ENCODE measurements around the gene ZNF587.
"Not testable (repeated sequence)": the region's sequence is repeated elsewhere in the genome, so short reads cannot be mapped to it uniquely, and the experiment has no call there.

ZNF587 gene

DNA sequence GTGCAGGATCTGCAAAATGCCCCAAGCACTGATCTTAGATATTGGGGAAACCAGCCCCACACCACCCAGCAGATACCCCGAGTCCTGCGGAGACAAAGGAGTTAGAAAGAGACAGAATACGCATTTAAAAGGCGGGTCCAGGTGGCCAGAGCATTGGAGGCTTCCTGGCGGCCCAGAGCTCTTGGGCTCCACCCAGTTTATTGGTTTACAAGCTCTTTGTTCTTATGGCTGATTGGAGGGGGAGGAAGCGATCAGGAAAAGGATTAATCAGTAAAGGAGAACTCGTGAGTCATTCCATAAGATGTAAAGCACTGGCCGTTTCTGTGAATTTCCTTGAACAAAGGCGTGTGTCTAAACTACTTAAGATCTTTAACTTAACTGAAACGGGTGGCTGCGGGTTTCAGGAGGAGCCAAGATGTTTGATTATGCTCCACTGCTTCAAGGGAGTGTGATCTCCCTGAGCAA, 926 bp downstream of the ZNF587 start:
- Histone ChIP-seq H3K36me3 (ENCODE audit: control insufficient read depth, insufficient read depth, low read length) (no peaks in the 10 kb centered on the region), H3K9me3 (ENCODE audit: control insufficient read depth, insufficient read depth, low read length) (no peaks in the 10 kb centered on the region), H3K4me3 (ENCODE audit: low read length) (peak overlapping the region; percentile 53; the same call in 1 of the 2 replicates), H3K27ac (ENCODE audit: low read length) (no peak overlapping the region), H3K27me3 (ENCODE audit: control insufficient read depth, insufficient read depth, low read length) (no peaks in the 10 kb centered on the region), H3K4me1 (ENCODE audit: control insufficient read depth, insufficient read depth, low read length) (no peaks in the 10 kb centered on the region)
- WGBS (ENCODE audit: insufficient coverage, insufficient read length), result no CpG with 5 or more reads among the region's 11 CpGs
- no peak for DNase-seq (ENCODE audit: low read depth, low spot score)

DNA sequence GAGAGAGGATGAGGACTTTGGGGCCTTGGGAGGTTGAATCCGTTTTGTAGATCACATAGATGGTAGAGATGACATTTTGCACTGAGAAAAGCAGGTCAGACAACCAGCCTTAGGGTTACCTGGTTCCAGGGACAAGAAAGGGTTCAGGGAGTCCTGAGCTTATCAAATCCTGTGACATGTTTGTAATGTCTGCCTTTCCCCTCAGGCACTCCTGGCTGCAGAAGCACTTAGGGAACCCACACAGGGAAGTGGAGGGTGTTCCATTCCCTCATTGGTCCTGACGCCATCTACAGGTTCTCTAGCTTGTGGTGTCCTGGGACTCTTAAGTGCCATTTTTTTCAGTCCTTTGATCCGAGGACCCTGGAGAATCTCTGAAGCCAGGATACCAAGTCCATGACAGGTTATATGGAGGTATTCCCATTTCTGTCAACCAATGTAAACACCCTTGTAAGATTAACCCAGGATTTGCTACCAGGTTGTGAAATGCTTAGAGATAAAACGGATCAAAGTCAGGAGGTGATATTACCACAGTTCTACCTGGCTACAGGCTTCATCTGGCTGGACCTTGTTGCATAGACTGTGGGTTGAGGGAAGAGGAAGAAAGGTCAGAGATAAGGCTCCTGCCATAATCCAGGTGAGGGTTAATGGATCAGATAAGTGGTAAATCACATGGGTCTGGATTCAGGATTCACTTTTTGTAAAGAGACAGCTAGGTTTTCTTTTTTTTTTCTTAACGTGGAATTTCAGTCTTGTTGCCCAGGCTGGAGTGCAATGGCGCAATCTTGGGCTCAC, 2.3 kb downstream of the ZNF587 start:
- not testable (repeated sequence) for H3K4me3 ChIP-seq (ENCODE audit: low read length); H3K9me3 ChIP-seq (ENCODE audit: control insufficient read depth, insufficient read depth, low read length); H3K36me3 ChIP-seq (ENCODE audit: control insufficient read depth, insufficient read depth, low read length); H3K27ac ChIP-seq (ENCODE audit: low read length); DNase-seq (ENCODE audit: low read depth, low spot score); H3K4me1 ChIP-seq (ENCODE audit: control insufficient read depth, insufficient read depth, low read length); H3K27me3 ChIP-seq (ENCODE audit: control insufficient read depth, insufficient read depth, low read length)
- whole genome bisulfite sequencing (ENCODE audit: insufficient coverage, insufficient read length), result no CpG with 5 or more reads among the region's 6 CpGs

DNA sequence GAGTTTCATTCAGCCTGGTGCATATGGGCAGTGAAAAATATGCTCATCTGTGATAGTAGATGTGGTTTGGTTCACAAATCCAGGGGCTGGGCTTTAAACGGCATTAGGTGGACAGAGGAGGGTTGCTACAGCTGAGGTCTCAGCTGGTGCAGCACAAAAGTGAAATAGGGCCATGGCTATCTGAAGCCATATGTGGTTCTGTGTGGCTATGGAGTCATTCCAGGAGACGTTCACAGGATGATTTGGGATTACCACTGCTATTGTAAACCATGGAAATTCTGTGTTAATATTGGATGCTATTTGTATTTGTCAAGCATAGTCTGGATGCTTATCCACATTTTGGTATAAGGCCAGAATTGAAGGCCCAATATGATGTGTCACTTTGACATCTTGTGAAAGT, 4.5 kb downstream of the ZNF587 start:
- H3K27me3 ChIP-seq (ENCODE audit: control insufficient read depth, insufficient read depth, low read length); H3K9me3 ChIP-seq (ENCODE audit: control insufficient read depth, insufficient read depth, low read length); H3K4me3 ChIP-seq (ENCODE audit: low read length); H3K36me3 ChIP-seq (ENCODE audit: control insufficient read depth, insufficient read depth, low read length); DNase-seq (ENCODE audit: low read depth, low spot score); H3K4me1 ChIP-seq (ENCODE audit: control insufficient read depth, insufficient read depth, low read length); H3K27ac ChIP-seq (ENCODE audit: low read length): not testable (repeated sequence)
- WGBS (ENCODE audit: insufficient coverage, insufficient read length), result no CpG with 5 or more reads among the region's 2 CpGs

DNA sequence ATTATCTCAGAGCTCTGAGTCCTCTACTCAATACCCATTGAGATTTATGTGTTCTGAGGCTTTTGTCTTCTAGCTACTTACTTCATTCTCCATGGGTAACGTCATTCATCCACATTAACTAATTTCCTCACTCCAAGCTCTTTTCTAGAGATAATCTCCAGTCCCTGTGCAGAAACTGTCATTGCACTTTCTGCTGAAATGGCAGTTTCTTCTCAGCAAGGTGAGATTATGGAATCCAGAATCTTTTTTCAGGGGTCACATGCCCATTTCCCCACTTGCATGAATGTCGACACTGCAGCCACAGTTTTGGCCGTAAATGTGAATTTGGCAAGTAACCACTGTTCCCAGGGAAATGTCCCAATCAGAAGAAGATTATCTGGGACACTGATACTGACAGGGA, 12.7 kb downstream of the ZNF587 start:
- H3K27ac ChIP-seq (ENCODE audit: low read length); DNase-seq (ENCODE audit: low read depth, low spot score); H3K4me1 ChIP-seq (ENCODE audit: control insufficient read depth, insufficient read depth, low read length); H3K27me3 ChIP-seq (ENCODE audit: control insufficient read depth, insufficient read depth, low read length); H3K9me3 ChIP-seq (ENCODE audit: control insufficient read depth, insufficient read depth, low read length); H3K4me3 ChIP-seq (ENCODE audit: low read length): not testable (repeated sequence)
- no CpG with 5 or more reads among the region's 3 CpGs for WGBS (ENCODE audit: insufficient coverage, insufficient read length)
- H3K36me3 ChIP-seq (ENCODE audit: control insufficient read depth, insufficient read depth, low read length), result peaks cover 10% of the 10 kb centered on the region; the same call in 1 of the 2 replicates

DNA sequence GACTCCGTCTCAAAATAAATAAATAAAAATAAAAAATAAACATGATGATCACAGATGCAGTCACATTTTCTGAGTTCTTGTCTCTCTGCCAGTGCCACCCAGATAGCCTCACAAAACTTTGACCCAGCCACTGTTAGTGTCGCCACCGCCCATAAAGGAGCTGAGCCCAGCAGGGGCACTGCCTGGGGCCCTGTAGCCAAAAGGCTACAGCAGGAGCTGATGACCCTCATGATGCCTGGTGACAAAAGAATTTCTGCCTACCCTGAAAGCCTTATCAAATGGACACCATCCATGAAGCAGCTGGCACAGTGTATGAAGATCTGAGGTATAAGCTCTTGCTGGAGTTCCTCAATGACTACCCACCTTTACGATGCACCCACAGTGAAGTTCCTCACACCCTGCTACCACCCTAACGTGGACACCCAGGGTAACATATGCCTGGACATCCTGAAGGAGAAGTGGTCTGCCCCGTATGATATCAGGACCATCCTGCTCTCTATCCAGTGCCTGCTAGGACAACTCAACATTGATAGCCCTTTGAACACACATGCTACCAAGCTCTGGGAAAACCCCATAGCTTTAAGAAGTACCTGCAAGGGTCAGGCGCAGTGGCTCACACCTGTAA, 18.3 kb downstream of the ZNF587 start:
- Histone ChIP-seq H3K36me3 (ENCODE audit: control insufficient read depth, insufficient read depth, low read length) (peaks cover 12% of the 10 kb centered on the region; the same call in 1 of the 2 replicates), H3K4me3 (ENCODE audit: low read length) (no peak overlapping the region)
- WGBS (ENCODE audit: insufficient coverage, insufficient read length), result no CpG with 5 or more reads among the region's 7 CpGs

DNA sequence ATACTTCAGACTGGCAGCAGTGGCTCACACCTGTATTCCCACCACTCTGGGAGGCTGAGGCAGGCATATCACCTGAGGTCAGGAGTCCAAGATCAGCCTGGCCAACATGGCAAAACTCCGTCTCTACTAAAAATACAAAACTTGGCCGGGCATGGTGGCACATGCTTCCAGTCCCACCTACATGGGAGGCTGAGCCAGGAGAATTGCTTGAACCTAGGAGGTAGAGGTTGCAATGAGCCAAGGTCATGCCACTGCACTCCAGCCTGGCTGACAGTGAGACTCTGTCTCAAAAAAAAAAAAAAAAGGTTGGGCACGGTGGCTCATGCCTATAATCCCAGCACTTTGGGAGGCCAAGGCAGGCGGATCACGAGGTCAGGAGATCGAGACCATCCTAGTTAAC, 20.0 kb downstream of the ZNF587 start:
- H3K27ac ChIP-seq (ENCODE audit: low read length); H3K9me3 ChIP-seq (ENCODE audit: control insufficient read depth, insufficient read depth, low read length); H3K4me3 ChIP-seq (ENCODE audit: low read length); H3K4me1 ChIP-seq (ENCODE audit: control insufficient read depth, insufficient read depth, low read length); H3K27me3 ChIP-seq (ENCODE audit: control insufficient read depth, insufficient read depth, low read length); DNase-seq (ENCODE audit: low read depth, low spot score): not testable (repeated sequence)
- H3K36me3 ChIP-seq (ENCODE audit: control insufficient read depth, insufficient read depth, low read length), result peaks cover 25% of the 10 kb centered on the region
- no CpG with 5 or more reads among the region's 6 CpGs for WGBS (ENCODE audit: insufficient coverage, insufficient read length)

More for the DNA sequence above, 18.3 kb downstream of the ZNF587 start:
- Histone ChIP-seq H3K27ac (ENCODE audit: low read length) (no peak overlapping the region), H3K27me3 (ENCODE audit: control insufficient read depth, insufficient read depth, low read length) (no peaks in the 10 kb centered on the region), H3K4me1 (ENCODE audit: control insufficient read depth, insufficient read depth, low read length) (no peaks in the 10 kb centered on the region), H3K9me3 (ENCODE audit: control insufficient read depth, insufficient read depth, low read length) (peaks cover 1% of the 10 kb centered on the region)
- no peak for DNase-seq (ENCODE audit: low read depth, low spot score)

DNA sequence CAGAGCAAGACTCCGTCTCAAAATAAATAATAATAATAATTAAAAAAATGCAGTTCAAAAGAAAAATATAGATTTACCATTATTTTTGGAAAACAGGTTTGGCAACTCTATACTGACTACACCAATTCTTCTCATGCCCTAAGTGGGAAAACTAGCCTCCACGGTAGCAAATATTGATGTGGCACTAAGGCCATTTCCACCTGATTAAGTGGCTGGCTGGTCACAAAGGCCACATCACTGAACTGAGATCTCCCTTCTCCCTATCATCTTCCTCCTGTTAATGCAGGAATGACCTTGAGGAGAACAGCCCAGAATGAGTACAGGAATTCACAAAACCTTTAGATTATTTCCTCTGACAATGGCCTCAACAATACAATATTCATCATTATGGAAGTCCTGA, 20.6 kb downstream of the ZNF587 start:
- Histone ChIP-seq H3K27me3 (ENCODE audit: control insufficient read depth, insufficient read depth, low read length) (no peaks in the 10 kb centered on the region), H3K9me3 (ENCODE audit: control insufficient read depth, insufficient read depth, low read length) (peaks cover 3% of the 10 kb centered on the region), H3K27ac (ENCODE audit: low read length) (no peak overlapping the region), H3K4me1 (ENCODE audit: control insufficient read depth, insufficient read depth, low read length) (no peaks in the 10 kb centered on the region), H3K4me3 (ENCODE audit: low read length) (no peak overlapping the region), H3K36me3 (ENCODE audit: control insufficient read depth, insufficient read depth, low read length) (peaks cover 26% of the 10 kb centered on the region)
- no peak for DNase-seq (ENCODE audit: low read depth, low spot score)
- WGBS (ENCODE audit: insufficient coverage, insufficient read length), result no CpG with 5 or more reads among the region's 2 CpGs

DNA sequence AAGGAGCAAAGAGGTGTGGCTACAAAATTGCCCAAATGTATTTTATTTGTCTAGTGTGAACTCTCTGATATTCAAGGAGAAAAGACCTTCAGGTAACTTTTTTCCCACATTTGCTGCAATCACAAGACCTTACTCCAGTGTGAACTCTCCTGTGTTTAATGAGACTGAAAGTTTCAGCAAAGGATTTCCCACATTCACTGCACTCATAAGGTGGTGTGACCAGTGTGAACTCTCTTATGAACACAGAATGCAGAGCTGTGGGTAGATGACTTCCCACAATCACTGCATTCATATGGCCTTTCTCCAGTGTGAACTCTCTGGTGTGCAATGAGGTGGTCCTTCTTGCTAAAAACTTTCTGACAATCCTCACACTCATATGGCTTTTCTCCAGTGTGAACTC, 22.8 kb downstream of the ZNF587 start:
- H3K36me3 ChIP-seq (ENCODE audit: control insufficient read depth, insufficient read depth, low read length), result peaks cover 35% of the 10 kb centered on the region
- H3K27me3 ChIP-seq (ENCODE audit: control insufficient read depth, insufficient read depth, low read length), result no peaks in the 10 kb centered on the region
- H3K4me3 ChIP-seq (ENCODE audit: low read length), result no peak overlapping the region
- no peak overlapping the region for H3K27ac ChIP-seq (ENCODE audit: low read length)
- peaks cover 3% of the 10 kb centered on the region for H3K9me3 ChIP-seq (ENCODE audit: control insufficient read depth, insufficient read depth, low read length)
- no peak for DNase-seq (ENCODE audit: low read depth, low spot score)
- no peaks in the 10 kb centered on the region for H3K4me1 ChIP-seq (ENCODE audit: control insufficient read depth, insufficient read depth, low read length)

DNA sequence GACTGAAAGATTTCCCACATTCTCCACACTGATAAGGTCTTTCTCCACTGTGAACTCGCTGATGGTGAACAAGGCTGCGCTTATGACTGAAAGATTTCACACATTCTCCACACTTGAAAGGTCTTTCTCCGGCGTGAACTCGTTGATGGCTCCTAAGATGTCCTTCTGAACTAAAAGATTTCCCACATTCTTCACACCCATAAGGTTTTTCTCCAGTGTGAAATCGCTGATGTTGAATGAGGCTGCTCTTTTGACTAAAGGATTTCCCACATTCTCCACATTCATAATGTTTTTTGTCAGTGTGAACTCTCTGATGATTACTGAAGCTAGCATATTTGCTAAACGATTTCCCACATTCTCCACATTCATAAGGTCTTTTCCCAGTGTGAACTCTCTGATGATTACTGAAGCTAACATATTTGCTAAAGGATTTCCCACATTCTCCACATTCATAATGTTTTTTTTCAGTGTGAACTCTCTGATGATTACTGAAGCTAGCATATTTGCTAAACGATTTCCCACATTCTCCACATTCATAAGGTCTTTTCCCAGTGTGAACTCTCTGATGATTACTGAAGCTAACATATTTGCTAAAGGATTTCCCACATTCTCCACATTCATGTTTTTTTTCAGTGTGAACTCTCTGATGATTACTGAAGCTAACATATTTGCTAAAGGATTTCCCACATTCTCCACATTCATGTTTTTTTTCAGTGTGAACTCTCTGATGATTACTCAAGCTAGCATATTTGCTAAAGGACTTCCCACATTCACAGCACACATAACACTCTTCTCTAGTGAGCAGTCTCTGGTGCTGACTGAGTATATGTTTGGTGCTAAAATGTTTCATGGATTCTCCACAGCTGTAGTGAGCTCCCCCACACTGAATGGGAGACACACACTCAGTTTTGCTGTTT, 24.5 kb downstream of the ZNF587 start:
- no CpG with 5 or more reads among the region's 8 CpGs for WGBS (ENCODE audit: insufficient coverage, insufficient read length)
- H3K27ac ChIP-seq (ENCODE audit: low read length); H3K27me3 ChIP-seq (ENCODE audit: control insufficient read depth, insufficient read depth, low read length); H3K9me3 ChIP-seq (ENCODE audit: control insufficient read depth, insufficient read depth, low read length); H3K4me1 ChIP-seq (ENCODE audit: control insufficient read depth, insufficient read depth, low read length); DNase-seq (ENCODE audit: low read depth, low spot score); H3K4me3 ChIP-seq (ENCODE audit: low read length): not testable (repeated sequence)
- H3K36me3 ChIP-seq (ENCODE audit: control insufficient read depth, insufficient read depth, low read length), result peaks cover 32% of the 10 kb centered on the region

DNA sequence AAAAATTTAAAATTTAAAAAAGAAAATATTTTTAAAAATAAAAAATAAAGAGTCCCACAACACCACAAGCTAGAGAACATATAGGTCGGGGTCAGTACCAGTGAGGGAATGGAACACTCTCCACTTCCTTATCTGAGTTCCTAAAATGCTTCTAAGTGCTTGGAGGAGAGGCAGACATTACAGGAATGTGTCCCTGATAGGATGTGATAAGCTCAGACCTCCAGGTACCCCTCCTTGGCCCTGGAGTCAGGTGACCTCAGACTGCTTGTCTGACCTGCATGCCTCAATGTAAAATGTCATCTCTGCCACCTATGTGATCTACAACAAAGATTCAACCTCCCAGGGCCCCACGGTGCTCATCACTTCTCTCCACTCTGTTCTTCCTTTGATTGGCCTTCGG, 36.4 kb downstream of the ZNF587 start:
- Histone ChIP-seq H3K4me3 (ENCODE audit: low read length) (no peak overlapping the region), H3K9me3 (ENCODE audit: control insufficient read depth, insufficient read depth, low read length) (no peaks in the 10 kb centered on the region), H3K36me3 (ENCODE audit: control insufficient read depth, insufficient read depth, low read length) (peaks cover 3% of the 10 kb centered on the region; the same call in 1 of the 2 replicates), H3K27ac (ENCODE audit: low read length) (no peak overlapping the region), H3K27me3 (ENCODE audit: control insufficient read depth, insufficient read depth, low read length) (no peaks in the 10 kb centered on the region), H3K4me1 (ENCODE audit: control insufficient read depth, insufficient read depth, low read length) (peaks cover 2% of the 10 kb centered on the region; the same call in 1 of the 2 replicates)
- no peak for DNase-seq (ENCODE audit: low read depth, low spot score)
- WGBS (ENCODE audit: insufficient coverage, insufficient read length), result no CpG with 5 or more reads among the region's 3 CpGs

Data from iPS DF 6.9 (cell line).